ENCODE results near the gene TEX264.

DNA sequence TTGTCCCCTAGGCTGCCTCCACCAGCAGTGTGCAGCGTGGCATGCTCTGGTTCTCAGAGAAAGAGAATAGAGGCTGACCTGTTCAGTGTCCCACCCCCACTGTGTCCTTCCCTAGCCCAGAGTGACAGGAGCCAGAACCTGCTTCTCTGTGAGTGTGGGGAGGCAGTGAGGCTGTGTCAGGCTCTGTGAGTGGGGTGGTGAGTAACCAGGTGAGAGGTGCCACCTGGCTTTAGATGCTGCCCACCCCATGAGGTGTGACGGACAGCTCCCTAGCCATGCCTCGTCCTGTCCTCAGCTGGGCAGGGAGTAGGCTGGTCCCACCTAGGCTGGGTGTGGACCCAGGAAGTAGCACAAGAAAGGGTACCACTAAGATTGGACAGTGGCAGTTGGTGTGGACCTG, 6.3 kb downstream of the TEX264 start:
- TF ChIP-seq SMAD1 (CRISPR knock-in tag; IDR thresholded peaks at IDR 0.05; ENCODE audit: borderline replicate concordance, low read depth) (no peak), ZBTB20 (CRISPR knock-in tag; IDR thresholded peaks at IDR 0.05; ENCODE audit: borderline replicate concordance, low read depth) (no peak), CHD4 (IDR thresholded peaks at IDR 0.05; ENCODE audit: borderline replicate concordance, low read length) (no peak), EZH2 (conservative IDR thresholded peaks at IDR 0.05; ENCODE audit: low read depth, low read length) (no peak), POLR2A (IDR thresholded peaks at IDR 0.05; ENCODE audit: insufficient read depth in 1 of 2, low read depth in 2 of 2, low read length in 2 of 2) (no peak), KLF15 (CRISPR knock-in tag; IDR thresholded peaks at IDR 0.05; ENCODE audit: borderline replicate concordance) (no peak), TCF7L2 (IDR thresholded peaks at IDR 0.05; ENCODE audit: low read depth, low read length) (no peak), MED8 (CRISPR knock-in tag; IDR thresholded peaks at IDR 0.05; ENCODE audit: insufficient replicate concordance) (no peak), SP4 (CRISPR knock-in tag; IDR thresholded peaks at IDR 0.05) (no peak), SRSF9 (IDR thresholded peaks at IDR 0.05; ENCODE audit: borderline replicate concordance, insufficient read depth, low read depth, low read length, poor library complexity, severe bottlenecking) (no peak)
- TF ChIP-seq, protein P1, sequence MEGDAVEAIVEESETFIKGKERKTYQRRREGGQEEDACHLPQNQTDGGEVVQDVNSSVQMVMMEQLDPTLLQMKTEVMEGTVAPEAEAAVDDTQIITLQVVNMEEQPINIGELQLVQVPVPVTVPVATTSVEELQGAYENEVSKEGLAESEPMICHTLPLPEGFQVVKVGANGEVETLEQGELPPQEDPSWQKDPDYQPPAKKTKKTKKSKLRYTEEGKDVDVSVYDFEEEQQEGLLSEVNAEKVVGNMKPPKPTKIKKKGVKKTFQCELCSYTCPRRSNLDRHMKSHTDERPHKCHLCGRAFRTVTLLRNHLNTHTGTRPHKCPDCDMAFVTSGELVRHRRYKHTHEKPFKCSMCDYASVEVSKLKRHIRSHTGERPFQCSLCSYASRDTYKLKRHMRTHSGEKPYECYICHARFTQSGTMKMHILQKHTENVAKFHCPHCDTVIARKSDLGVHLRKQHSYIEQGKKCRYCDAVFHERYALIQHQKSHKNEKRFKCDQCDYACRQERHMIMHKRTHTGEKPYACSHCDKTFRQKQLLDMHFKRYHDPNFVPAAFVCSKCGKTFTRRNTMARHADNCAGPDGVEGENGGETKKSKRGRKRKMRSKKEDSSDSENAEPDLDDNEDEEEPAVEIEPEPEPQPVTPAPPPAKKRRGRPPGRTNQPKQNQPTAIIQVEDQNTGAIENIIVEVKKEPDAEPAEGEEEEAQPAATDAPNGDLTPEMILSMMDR (CRISPR knock-in tag; IDR thresholded peaks at IDR 0.05) = no peak
- TF ChIP-seq, protein P2, sequence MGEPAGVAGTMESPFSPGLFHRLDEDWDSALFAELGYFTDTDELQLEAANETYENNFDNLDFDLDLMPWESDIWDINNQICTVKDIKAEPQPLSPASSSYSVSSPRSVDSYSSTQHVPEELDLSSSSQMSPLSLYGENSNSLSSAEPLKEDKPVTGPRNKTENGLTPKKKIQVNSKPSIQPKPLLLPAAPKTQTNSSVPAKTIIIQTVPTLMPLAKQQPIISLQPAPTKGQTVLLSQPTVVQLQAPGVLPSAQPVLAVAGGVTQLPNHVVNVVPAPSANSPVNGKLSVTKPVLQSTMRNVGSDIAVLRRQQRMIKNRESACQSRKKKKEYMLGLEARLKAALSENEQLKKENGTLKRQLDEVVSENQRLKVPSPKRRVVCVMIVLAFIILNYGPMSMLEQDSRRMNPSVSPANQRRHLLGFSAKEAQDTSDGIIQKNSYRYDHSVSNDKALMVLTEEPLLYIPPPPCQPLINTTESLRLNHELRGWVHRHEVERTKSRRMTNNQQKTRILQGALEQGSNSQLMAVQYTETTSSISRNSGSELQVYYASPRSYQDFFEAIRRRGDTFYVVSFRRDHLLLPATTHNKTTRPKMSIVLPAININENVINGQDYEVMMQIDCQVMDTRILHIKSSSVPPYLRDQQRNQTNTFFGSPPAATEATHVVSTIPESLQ (CRISPR knock-in tag; conservative IDR thresholded peaks at IDR 0.05) = no peak
- TF ChIP-seq, protein P3, sequence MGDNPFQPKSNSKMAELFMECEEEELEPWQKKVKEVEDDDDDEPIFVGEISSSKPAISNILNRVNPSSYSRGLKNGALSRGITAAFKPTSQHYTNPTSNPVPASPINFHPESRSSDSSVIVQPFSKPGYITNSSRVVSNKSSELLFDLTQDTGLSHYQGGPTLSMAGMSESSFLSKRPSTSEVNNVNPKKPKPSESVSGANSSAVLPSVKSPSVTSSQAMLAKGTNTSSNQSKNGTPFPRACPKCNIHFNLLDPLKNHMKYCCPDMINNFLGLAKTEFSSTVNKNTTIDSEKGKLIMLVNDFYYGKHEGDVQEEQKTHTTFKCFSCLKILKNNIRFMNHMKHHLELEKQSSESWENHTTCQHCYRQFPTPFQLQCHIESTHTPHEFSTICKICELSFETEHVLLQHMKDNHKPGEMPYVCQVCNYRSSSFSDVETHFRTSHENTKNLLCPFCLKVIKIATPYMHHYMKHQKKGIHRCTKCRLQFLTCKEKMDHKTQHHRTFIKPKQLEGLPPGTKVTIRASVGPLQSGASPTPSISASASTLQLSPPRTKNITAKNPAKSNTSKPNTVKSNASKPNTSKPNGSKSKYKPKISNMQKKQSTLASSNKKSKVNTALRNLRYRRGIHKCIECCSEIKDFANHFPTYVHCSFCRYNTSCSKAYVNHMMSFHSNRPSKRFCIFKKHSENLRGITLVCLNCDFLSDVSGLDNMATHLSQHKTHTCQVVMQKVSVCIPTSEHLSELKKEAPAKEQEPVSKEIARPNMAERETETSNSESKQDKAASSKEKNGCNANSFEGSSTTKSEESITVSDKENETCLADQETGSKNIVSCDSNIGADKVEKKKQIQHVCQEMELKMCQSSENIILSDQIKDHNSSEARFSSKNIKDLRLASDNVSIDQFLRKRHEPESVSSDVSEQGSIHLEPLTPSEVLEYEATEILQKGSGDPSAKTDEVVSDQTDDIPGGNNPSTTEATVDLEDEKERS (CRISPR knock-in tag; IDR thresholded peaks at IDR 0.05) = no peak
